Medulla oblongata (tissue), 1 donor: ENCODE measurements around the gene SCAPER.
A peak's percentile ranks its signal among the peaks of the same experiment; 100 is the strongest.
"Not testable (repeated sequence)": the region's sequence is repeated elsewhere in the genome, so short reads cannot be mapped to it uniquely, and the experiment has no call there.

Source experiments
- DNase-seq: peaks from one replicate; pipeline ENCODE4 v3.0.0-alpha.2; 2015; ENCODE audit errors: extremely low spot score

The SCAPER gene

DNA sequence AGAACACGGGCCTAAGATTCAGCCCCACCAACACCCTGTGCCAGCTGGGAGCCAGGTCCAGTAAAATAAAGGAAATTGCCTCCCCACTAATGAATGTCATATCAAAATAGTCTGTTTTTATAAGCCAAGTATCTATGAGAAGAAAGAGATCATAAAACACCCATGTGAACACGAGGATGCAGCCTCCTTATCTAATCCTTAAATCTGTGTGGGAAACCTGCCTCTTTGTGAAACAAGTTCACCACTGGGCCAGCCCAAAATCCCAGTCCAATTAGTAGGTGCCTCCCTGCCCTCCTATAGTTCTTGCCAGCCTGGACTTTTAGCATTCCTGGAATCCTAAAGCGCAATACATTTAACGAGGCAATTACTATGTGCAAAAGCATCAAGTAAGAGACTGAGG is 42.0 kb downstream of the SCAPER start:
- no peak for DNase-seq

DNA sequence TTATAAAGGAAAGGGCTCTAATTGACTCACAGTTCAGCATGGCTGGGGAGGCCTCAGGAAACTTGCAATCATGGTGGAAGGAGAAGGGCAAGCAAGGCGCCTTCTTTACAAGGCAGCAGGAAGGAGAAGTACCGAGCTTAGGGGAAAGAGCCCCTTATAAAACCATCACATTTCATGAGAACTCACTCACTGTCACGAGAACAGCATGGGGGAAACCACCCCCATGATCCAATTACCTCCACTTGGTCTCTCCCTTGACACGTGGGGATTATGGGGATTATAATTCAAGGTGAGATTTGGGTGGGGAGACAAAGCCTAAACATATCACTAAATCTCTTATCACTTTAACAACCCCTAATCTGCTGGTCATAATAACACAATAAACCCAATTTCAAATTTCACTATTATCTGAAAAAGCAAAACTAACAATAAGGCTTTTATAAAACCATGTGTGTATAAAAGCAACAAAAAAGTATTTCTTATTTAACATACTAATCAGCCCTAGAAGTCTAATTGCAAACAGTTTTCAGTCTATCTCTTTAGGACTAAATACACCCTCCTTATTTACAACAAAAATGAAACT is 43.2 kb downstream of the SCAPER start:
- DNase-seq: no peak

DNA sequence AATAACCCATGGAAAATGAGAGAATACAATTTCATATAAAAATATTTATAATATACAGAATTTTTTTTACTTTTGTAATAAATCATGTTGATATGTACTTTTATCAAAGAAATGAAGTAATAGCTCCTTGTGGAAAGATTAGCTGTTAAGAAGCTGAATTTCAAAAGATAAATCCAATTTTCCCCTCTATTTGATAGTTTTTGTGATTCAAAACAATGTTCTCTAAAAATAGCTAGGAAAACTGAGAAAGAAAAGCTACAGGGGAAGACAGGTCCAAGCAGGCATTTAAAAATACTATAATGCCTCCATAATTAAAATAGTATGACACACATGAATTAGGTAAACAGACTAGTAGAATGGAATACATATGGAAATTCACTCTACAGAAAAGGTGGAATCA is 44.9 kb downstream of the SCAPER start:
- no peak for DNase-seq

DNA sequence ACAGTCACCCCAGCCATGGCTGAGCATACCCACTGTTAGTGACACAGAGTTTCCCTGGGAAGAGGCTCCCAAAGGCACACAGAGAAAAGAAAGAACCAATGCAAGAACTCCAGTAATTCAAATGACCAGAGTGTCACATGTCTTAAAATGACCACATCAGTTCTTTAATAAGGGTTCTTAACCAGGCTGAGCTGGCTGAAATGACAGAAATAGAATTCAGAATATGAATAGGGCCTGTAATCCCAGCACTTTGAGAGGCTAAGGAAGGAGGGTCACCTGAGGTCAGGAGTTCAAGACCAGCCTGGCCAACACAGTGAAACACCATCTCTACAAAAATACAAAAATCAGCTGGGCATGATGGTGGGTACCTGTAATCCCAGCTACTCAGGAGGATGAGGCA is 54.8 kb downstream of the SCAPER start:
- DNase-seq: not testable (repeated sequence)

DNA sequence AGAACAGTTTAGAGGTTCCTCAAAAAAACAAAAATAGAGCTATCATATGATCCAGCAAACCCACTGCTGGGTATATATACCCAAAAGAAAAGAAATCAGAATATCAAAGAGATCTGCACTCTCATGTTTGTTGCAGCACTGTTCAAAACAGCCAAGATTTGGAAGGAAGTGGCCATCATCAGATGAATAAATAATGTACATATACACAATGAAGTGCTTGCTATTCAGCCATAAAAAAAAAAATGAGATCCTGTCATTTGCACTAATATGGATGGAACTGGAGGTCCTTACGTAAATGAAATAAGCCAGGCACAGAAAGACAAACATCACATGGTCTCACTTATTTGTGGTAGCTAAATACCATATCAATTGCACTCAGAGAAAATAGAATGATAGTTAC is 58.4 kb downstream of the SCAPER start:
- DNase-seq: no peak

DNA sequence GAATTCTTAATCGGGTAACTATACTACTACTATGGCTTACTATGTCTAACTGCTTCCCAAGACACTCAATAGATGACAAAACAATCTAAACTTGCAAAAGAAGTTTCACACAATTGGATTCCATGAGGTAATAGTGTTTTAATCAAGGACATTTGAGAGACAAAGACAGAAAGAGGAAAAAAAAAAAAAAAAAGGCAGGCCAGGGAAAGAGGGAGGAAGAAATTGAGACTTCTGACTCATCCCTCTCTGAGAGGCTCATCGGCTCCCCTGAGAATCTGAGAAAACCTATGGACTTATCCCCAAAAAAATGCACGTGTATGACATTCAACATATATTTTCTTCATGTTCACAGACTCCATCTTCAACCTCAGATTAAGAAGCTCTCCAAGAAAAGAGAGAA is 61.0 kb downstream of the SCAPER start:
- DNase-seq: no peak

- no peak for DNase-seq
Observed at GRCh38 chr15:76843269-76843668, 61.9 kb downstream of the SCAPER start.

GRCh38 chr15:76840830-76841460 is 64.2 kb downstream of the SCAPER start:
- peak; percentile 23 for DNase-seq

DNA sequence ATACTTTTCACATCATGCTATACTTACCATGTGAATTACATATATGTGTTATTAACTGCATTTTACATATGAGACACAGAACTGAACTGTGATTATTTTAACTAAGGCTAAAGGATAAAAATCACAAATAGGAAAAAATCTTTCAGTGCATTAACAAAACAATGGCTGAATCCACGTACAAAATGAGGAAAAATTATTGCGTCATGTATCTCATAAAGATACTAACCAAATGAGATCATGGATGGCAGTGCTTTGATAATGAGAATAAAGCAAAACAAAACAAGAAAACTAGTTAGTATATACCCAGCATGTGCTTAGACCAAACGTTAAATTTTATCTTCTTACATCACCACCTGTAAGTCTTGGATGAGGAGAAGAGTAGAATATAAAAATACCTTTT is 66.0 kb downstream of the SCAPER start:
- no peak for DNase-seq

GRCh38 chr15:76837474-76837873 is 67.7 kb downstream of the SCAPER start:
- DNase-seq: no peak

- DNase-seq: no peak
Observed at GRCh38 chr15:76829939-76830338, 75.2 kb downstream of the SCAPER start.

DNA sequence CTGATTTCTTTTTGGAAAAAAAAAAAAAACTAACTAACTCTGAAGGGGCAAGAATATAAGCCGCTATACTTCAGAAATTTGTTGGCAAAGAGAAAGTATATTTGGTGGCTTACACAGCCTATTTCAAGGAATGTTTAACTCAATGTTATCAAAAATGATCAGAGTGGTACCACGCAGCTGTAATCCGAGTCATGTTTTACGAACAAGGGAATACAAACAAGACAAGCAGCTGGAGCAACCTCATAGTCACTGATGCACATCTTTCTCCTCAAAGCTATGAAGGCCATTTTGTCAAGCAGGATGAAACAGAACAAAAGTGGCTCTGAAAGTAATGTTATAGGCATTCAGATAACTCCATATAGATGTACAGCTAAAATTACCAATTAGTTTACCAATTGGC is 81.2 kb downstream of the SCAPER start:
- peak; percentile 3 for DNase-seq

DNA sequence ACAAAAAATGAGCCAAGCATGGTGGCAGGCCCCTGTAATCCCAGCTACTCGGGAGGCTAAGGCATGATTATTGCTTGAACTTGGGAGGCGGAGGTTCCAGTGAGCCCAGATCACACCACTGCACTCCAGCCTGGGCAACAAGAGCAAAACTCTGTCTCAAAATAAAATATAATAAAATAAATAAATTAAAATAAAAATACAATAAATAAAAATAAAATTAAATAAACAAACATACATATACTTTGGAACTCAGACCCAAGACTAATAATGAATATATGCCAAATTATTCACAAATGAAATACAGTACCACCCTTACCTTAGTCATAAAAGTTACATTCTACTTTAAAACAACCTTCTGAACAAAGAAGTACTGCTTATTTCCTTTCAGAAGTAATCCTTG is 81.8 kb downstream of the SCAPER start:
- DNase-seq: no peak

DNA sequence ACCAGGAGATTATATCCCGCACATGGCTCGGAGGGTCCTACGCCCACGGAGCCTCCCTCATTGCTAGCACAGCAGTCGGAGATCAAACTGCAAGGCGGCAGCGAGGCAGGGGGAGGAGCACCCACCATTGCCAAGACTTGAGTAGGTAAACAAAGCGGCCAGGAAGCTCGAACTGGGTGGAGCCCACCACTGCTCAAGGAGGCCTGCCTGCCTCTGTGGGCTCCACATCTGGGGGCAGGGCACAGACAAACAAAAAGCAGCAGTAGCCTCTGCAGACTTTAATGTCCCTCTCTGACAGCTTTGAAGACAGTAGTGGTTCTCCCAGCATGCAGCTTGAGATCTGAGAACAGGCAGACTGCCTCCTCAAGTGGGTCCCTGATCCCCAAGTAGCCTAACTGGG is 86.2 kb downstream of the SCAPER start:
- DNase-seq: not testable (repeated sequence)

- no peak for DNase-seq
Observed at GRCh38 chr15:76815421-76815820, 89.7 kb downstream of the SCAPER start.

GRCh38 chr15:76812381-76812780 is 92.8 kb downstream of the SCAPER start:
- DNase-seq: no peak

GRCh38 chr15:76809412-76810103 is 95.6 kb downstream of the SCAPER start:
- no peak for DNase-seq

DNA sequence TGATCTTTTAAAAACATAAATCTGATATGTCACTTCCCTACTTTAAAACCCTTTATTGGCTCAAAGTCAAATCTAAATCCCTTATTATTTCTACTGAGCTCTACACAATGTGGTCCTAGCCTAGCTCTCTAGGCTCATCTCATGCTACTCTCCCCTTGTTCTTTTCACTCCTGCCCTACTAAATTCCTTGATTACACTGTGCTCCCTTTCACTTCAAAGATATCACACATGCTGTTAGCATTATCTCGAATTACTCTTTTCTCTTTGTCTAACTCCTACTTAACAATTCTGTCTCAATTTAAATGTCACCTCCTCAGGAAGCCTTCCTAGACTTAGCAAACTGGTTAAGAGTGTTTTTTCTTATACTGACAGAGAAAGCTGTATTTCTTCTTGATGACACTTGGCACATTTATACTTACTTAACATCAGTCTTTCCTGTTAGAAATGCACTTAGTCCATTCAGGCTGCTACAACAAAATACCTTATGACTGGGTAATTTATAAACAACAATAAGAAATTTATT is 102.0 kb downstream of the SCAPER start:
- no peak for DNase-seq

- DNase-seq: no peak
Observed at GRCh38 chr15:76802411-76802810, 102.7 kb downstream of the SCAPER start.

DNA sequence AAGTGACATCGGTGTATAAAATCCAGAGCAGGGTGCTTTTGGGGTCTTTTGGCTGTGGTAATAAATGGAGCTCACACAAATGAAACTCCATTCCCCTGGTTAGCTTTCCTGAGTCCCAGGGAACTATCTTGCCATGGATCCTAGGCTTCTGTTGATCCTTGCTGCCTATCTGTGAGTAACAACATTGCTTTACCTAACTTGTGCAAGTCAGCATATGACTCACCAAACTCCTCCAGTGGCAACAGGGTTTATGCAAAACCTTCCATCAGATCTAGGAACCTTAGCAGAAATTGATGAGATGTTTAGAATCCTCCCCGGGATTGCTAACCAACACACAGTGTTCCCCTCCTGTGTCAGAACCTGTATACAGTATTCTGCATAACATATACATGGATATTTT is 105.4 kb downstream of the SCAPER start:
- DNase-seq: no peak

DNA sequence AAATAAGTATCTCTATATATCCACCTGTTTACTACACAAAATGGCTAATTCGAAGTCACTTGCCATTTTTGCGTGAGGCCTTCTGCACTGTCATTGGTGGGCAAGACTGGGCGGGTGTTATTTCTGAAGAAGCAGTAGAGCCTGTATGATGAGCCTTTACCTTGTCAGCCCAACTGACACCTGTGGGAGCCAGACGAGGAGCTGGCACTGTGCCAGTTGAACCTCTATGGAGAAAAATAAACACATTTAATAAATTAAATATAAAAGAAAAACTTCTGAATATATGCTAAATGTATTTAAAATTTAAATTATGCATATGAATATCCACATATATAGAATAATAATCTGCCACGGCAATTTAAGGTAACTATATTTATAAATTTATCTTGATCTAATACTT is 109.9 kb downstream of the SCAPER start:
- no peak for DNase-seq

- DNase-seq: no peak
Observed at GRCh38 chr15:76793162-76793561, 112.0 kb downstream of the SCAPER start.

DNA sequence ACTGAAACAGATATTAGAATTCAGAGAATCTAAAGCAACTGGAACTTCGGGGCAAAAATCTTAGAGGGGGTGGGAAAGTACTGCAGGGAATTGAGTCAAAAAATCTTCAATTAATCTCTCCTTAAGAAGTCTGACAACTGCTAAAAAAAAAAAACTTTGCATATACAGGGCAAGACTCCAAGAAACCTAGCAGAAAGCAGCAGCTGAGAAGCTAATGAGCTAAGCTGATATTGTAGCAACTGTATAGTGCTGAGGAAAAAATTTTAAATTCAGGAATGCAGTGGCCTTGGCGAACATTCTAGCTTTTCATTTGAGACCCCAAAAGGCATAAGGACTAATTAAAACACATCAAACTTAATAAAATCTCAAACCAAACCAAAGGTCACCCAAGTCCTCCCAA is 113.6 kb downstream of the SCAPER start:
- no peak for DNase-seq
